OCI-LY1 (cell line): ENCODE measurements around the gene TOR1A.

Experiments used
- EZH2 ChIP-seq: fragments of 200-600 bp; sonication (generic), shearing (Covaris generic); IDR thresholded peaks from 2 replicates; pipeline ENCODE4 v1.8.0; 2017; ENCODE audit warnings: borderline replicate concordance, mixed run types, mild to moderate bottlenecking, antibody characterized with exemption, low read length, moderate library complexity, mixed read lengths
- TF ChIP-seq, protein P1 (sequence below): fragments of 200-600 bp; sonication (generic), shearing (Covaris generic); IDR thresholded peaks from 2 replicates; pipeline ENCODE4 v1.5.1; 2017; ENCODE audit warnings: mild to moderate bottlenecking, antibody characterized with exemption, low read length, moderate library complexity, mixed read lengths

GRCh38 chr9:129851821-129852220 lies 27.9 kb upstream of the TOR1A start:
- TF ChIP-seq, protein P1, sequence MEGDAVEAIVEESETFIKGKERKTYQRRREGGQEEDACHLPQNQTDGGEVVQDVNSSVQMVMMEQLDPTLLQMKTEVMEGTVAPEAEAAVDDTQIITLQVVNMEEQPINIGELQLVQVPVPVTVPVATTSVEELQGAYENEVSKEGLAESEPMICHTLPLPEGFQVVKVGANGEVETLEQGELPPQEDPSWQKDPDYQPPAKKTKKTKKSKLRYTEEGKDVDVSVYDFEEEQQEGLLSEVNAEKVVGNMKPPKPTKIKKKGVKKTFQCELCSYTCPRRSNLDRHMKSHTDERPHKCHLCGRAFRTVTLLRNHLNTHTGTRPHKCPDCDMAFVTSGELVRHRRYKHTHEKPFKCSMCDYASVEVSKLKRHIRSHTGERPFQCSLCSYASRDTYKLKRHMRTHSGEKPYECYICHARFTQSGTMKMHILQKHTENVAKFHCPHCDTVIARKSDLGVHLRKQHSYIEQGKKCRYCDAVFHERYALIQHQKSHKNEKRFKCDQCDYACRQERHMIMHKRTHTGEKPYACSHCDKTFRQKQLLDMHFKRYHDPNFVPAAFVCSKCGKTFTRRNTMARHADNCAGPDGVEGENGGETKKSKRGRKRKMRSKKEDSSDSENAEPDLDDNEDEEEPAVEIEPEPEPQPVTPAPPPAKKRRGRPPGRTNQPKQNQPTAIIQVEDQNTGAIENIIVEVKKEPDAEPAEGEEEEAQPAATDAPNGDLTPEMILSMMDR, result no peak
- no peak for TF ChIP-seq EZH2
